GM18520 (cell line): ENCODE measurements around the gene COG7.
"Not testable (repeated sequence)": the region's sequence is repeated elsewhere in the genome, so short reads cannot be mapped to it uniquely, and the experiment has no call there.

Experiments
- ATAC-seq: cut with Tn5 transposase; IDR thresholded peaks from one replicate; pipeline ENCODE4 v1.9.1; 2021; ENCODE audit not compliant: unreplicated experiment

The COG7 gene

DNA sequence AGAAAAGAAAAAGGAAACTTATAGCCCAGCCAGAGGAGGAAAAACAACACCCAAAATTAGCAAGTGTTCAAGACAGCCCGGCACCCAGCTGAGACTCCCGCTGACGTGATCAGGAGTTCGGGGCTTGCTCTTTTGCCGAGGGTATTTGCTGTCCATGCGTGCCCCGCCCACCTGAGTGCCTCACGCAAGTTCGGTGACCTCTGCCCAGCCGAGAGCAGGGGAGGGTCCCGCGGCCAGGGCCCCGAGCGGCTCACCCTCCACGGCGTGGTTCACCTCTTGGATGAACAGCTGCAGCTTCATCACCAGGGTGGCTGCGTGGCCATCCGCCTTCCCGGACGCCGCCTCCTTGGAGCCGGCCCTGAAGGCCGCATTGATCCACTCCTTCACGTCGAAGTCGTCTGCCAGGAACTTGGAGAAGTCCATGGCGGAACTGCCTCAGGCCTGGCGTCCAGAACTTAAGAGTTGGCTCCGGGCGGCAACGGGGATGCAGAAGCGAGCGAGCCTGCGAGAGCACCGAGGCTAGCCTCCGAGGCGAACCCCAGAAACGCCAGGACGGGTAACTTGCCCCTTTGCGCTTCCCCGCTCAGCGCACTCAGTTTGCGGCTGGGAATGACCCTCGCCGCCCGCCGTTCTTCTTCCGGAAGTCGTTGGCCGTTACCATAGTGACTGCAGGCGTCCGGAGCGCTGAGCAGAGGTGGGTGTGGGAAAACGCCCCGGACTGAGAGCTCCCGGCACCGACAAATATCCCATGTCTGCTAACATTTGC lies at the start of gene COG7:
TSS of gene COG7 (minus strand) at position 618 of the 766 bp plus-strand sequence. CDS start at position 423, 195 bp downstream.
- ATAC-seq: no peak

DNA sequence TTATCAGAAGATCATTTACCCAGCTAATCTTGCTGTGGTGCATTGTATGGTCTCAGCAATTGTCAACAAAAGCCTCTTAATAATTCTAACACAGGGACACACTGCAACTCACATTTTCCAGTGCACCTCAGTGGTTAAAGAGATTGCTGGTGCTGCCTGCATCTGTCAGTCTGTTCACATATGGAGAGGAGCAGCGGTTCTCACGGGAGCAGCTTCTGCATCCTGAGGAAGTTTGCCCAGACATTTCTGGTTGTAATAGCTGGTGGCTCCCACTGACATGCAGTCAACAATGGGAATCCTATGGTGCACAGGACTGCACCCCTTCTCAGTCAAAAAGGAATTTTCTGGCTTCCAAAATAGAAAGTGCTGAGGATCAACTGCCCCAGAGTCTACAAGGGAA lies 49.5 kb upstream of the COG7 start:
- no peak for ATAC-seq

DNA sequence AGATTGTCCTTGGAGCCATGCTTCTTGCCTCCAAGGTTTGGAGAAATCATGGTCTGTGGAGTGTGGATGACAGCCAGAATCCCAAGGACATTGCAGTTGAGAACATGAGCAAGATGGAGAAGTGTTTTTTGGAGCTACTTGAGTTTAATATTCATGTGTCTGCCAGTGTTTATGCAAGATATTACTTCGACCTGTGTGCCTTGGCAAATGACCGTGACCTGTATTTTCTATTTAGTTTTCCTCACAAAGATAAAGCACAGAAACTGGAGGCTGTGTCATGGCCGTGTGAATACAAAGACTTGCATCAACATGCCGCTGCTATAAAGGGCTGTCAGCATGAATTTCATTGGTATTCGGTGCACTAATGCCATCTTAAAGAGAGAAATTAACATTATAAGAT lies 48.3 kb upstream of the COG7 start:
- ATAC-seq: no peak

DNA sequence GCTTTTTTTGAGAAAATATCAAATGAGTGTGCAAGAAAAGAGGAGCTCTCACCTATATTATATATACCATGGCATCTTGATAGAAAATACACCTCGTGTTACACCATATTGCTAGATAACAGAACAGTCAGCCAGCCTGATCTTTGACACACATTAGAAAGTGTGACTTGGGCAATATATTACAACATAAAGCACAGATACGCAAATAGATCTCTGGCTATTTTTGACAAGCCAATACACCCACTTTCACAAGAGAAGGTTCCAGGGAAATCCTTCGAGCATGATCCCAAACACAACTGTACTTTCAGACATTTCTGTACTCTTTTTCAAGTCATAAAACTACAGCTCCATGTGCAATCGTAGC lies 47.9 kb upstream of the COG7 start:
- ATAC-seq: no peak

DNA sequence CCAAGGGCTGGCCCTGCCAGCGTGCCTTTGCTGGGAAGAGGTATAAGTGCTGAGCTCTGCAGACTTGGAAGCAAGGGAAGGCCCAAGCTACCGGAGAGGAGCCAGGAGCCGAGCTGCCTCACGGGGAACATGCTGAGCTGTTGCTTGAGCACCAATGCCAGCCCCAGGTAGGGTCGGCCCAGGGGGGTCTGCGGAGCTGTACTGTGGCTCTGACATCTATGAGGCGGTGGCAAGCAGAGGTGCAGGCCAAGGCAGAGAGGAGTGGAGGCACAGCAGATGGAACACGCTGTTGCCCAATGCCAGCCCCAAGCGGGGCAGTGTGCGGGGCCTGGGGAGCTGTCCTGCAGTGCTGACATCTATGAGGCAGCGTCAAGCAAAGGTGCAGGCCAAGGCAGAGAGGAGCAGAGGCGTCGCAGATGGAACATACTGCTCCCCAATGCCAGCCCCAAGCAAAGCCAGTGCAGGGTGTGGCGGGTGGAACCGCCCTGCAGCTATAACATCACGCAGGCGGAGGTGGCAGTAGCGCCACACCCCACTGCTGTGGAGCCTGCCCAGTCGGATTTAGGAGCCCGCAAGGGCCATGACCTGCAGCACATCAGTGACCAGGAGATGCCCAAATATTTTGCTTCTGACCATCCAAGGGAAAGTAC lies 47.3 kb upstream of the COG7 start:
- no peak for ATAC-seq

DNA sequence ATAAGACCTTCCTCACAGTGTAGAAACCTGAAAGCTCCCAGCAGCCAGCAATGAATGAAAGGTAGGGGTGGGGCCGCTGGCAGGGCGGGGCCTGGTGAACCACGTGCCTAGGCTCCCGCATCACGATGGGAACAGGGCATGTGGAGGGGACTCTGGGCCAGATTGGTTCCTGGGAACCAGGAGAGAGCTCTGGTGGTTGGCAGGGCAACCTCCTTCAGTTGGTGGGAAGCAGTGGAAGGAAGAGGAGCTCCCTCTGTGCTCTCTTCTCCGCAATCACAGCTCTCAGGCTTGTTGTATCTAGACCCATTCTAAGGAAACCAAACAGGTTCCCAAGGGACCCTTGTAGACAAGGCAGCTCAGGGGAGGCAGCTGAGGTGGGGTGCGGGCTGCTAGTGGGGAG lies 46.8 kb upstream of the COG7 start:
- ATAC-seq: no peak

DNA sequence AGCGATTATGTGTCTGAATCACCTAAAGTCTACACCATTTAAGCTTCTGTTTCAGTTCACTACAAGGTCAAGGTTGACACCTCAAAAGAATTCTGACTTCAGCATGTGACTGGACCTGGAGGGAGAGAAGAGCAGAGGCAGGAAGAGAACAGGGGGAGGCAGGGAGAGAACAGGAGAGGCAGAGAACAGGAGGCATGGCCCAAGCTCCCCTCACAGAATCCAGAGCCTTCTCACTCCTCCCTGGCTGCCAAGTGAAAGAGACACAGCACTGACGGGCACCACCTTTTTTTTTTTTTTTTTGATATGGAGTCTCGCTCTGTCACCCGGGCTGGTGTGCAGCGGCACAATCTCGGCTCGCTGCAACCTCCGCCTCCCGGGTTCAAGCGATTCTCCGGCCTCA lies 45.9 kb upstream of the COG7 start:
- ATAC-seq: no peak

DNA sequence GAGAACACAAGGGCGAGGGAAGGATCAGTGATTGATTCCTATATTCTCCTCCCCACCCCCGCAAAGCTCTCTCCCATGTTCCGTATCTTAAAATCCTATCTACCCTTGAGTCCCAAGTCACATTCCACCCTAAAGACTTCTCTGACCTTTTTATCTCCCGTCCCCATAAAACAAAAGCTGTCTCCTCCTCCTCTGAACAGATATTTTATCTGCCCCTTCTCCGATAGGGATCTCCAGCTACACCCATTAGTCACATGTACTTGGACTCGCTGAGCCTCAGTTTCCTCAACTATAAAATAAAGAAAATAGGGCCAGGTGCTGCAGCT lies 44.5 kb upstream of the COG7 start:
- ATAC-seq: no peak

DNA sequence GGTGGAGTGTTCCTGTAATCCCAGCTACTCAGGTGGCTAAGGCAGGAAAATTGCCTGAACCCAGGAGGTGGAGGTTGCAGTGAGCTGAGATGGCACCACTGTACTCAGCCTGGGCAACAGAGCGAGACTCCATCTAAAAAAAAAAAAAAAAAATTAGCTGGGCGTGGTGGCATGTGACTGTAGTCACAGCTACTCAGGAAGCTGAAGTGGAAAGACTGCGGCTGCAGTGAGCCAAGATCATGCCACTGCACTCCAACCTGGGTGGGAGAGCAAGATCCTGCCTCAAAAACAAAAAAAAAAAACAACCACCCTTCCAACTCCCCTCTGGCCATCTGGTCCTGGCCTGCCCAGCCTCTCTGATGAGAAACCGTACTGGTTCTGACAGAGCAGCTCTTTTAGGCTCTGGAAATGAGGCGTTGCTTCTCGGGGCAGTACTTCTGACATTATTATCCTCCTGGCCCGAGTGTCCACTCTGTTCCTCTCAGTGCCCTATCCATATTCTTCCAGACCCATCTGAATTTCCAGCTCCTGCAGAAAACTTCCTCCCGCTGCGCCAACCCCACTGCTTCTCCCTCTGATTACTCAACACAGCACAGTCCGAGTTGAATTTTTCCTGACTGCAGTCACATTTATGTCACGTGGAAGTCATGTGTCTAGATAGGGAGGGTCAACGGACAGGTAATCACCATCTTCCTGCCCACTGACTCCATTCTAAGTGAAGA lies 44.0 kb upstream of the COG7 start:
- ATAC-seq: no peak

DNA sequence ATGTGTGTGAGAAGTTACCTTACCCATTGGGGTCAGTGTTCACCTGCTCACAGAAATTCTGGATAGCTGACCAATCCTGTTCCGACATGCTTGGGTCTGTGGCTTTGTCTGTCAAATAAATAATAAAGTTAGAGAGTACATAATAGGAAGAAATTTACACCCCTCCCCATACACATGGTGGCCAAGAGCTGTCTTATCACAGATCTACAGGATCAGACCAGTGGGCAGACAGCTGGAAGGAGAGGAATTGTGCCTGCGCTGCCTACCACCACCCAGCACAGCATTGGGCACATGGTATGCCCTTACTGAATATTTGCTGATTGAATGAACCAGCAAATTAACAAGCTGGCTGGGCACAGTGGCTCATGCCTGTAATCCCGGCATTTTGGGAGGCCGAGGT lies 42.7 kb upstream of the COG7 start:
- ATAC-seq: no peak

DNA sequence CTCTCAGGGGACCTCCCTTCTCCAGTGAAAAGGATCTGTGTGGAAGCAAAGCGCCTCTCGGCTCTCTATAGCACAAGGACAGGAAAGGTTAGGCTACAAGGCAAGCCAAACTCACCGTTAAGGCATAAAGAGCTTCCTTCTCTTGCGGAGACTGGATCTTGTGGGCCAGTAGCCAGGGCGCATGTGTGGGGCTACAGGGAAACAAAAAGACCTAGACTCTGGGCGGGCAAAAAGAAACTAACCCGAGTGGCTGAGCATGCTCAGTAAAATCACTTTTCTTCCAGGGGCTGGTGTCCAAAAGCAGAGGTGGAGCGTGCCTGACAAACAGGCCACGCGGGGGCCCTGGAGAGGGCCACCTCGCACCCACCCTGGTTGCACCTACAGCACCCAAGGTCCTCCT lies 41.2 kb upstream of the COG7 start:
- ATAC-seq: no peak

DNA sequence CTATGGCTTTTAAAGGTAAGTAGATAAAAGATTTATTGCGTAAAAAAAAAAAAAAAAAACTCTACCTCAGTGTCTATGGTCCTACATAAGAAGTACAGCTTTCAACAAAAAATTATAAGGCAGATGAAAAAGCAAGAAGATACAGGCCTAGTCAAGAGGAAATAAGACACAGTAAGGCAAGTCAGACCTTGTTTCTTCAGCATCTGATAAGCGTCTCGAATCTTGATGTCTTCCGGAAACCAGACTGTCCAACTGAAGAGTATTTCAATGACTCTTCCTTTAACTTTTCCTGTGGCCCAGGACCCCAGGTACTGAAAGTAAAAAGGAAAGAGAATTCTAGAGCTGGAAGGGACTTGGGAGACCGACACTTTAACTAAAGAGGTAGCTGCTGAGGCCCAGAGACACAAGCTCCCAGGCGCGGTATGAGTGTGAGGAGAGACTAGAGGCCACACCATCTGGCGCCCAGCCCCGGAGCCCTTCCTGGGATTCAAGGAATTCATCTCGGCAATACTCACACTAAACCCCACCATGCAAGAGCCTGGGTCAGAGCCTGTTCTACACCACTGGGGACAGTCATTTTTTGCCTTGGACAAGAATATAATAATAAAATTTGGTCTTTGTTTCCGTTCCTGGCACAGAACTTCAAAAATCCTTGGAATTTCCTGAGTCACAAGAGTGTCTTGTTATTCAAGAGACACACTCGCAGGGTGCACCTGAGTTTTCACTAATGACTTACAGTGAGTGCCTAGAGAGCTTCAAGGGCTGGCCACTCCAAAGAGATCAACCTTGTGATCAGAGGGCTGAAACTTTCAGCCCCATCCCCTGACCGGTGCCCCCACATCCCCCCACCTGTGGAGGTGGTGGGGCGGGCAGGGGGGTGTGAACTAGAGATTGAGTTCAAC lies 38.8 kb upstream of the COG7 start:
- ATAC-seq: no peak

DNA sequence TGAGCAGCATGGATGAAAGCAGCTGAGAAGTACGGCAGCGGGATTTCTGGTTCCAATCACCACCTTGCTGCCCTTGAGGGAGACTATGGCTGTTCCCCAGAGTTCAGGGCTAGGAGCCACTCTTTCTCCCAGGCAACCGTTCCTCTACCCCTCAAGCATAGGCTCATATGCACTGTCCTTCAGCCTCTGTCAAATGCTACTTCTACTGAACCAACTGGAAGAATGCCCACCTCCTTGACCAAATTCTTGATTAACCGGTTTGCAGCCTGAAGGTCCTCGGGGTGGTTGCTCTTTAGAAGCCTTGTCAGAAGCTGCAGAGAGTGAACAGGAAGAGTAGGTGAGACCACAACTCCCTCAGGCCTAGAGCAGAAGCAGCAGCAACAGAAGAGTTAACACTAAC lies 33.5 kb upstream of the COG7 start:
- no peak for ATAC-seq

DNA sequence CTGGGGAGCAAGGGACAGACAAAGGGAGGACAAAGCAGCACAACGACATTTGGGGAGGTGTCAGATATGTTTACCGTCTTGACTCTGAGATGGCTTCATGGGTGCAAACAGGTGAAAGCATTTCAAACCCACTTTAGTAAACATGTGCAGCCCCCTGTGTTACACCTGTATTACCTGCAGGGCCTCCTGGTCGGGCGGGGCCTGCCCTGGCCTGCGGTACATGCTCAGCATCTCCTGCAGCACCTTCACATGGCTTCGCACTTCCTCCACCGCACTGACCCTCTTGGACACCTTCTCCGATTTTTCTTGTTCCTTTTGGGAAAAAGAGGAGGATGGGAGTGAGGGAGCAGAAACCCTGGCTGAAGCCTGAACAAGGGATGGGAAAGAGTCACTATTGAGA lies 32.9 kb upstream of the COG7 start:
- no peak for ATAC-seq

DNA sequence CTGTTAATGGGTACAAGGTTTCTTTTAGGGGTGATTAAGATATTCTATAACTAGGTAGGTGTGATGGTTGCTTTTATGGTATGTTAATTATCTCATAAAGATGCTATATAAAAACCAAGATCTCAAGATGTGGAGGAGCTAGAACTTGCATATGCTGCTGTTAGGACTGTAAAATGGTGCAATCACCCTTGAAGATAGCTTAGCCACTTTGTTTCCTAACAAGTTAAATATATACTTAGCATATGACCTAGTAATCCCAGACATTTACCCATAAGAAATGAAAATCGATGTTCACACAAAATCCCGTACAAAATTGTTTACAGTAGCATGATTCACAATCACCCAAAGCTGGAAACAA lies 32.2 kb upstream of the COG7 start:
- no peak for ATAC-seq

DNA sequence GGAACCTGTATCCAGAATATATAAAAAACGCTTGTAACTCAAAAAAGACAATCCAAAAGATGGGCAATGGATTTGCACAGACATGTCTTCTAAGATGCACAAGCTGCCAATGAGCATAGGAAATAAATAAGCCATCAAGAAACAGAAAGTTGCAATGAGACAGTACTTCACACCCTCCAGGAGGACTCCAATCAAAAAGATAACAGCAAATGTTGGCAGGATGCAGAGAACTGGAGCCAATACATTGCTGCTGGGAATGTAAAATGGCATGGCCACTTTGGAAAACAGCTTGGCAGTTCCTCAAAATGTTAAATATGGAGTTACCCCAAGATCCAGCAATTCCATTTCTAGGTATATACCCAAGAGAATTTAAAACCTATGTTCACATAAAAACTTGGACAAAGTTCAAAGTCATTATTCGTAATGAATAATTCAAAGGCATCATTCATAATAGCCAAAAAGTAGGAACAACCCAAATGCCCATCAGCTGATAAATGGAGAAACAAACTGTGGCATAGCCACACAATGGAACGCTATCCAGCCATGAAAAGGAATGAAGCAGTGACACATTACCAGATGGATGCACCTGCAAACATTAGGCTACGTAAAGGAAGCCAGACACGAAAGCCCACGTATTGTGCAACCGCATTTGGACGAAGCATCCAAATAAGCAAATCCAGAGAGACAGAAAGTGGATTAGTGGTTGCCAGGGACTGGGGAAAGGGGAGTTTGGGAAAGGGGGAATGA lies 31.7 kb upstream of the COG7 start:
- ATAC-seq: no peak

DNA sequence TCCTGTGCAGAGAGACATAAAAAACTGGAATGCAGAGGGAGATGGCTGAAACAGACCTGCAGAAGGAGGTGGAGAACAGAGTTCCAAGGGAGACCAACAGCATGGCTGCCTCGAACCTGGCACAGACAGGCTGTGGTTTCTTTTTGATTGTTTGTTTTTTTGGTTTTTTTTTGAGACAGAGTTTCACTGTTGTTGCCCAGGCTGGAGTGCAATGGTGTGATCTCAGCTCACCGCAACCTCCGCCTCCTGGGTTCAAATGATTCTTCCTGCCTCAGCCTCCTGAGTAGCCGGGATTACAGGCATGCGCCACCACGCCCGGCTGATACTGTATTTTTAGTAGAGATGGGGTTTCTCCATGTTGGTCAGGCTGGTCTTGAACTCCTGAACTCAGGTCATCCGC lies 30.5 kb upstream of the COG7 start:
- ATAC-seq: not testable (repeated sequence)

DNA sequence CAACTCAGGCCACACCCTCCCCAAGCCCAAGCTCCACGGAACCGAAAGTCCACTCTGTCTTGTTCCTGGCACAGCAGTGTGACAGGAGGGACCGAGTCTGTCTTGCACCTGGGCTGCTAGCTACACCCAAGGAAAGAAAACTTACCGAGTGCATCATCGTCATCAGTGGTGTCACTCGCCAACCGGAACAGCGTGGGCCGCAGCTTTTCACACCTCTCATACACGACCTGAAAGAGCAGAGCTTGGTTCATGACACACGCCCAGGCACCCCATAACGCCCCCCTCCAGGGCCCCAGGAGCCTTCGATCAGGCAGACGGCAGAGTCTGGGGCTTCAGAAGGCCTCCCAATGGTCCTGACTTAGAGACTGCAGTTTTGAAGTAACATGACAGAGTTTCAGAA lies 29.8 kb upstream of the COG7 start:
- ATAC-seq: peak; percentile 83

DNA sequence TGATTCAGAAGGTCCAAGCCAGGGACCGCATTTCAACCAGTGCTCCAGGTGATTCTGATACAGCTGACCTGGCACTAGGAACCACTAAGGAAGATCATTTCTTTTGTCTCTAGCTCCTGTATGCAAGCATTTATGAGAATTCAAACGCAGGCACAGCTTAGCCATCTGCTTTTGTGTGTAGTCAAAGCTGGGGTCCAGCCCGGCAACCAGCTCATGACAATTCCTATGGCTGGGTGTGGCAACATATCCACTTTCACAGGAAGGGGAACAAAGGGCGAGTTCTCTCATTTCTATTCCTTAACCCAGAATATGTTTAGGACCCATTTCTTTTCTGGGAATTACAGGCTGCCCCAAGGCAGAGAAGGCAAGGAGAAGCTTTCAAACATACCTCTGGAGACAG lies 27.3 kb upstream of the COG7 start:
- no peak for ATAC-seq

DNA sequence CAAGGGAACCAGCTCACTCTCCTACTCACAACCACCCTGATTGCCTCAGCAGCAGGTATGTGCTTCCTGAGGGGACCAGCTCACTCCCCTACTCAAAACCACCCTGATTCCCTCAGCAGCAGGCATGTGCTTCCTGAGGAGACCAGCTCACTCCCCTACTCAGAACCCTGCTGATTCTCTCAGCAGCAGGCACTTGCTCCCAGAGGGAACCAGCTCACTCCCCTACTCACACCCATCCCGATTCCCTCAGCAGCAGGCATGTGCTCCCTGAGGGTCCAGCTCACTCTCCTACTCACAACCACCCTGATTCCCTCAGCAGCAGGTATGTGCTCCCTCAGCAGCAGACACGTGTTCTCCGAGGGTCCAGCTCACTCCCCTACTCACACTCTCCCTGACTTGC lies 26.1 kb upstream of the COG7 start:
- no peak for ATAC-seq

DNA sequence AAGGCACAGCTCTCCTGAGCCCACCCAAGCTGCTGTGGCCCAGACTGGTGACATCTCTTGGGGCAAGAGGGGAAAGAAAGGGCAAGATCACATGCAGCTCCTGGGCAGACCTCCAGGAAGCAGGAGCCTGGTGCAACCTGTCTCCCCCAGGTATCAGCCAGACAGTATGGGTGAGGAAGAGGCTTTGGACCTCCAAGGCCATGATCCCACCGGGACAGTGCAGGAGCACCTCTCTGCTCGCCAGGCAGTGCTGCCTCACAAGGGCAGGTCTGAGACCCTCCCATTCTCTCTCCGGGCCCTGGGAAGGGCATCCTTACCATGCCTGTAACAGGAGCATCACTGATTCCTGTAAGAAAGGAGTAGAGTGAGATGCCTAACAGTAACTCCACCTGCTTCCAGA lies 25.6 kb upstream of the COG7 start:
- ATAC-seq: no peak
